GM12878 (cell line): ENCODE data around the gene UBASH3A. TPM values are rescaled to one million over a fixed set of nuclear protein-coding genes. Genes with fewer than 3 reads are reported as not detected.

Experiments used
- ATAC-seq: fragments of 200-7000 bp; cut with Tn5 transposase; 3 replicates; pipeline ENCODE4 v1.9.1; 2020; ENCODE audit warnings: mild to moderate bottlenecking, moderate library complexity
- BruUV-seq: library from RNA; stranded (reverse); fragments of 400-500 nt; replicated peaks from 2 replicates; lab custom pipeline; 2021; lab: Mats Ljungman, UMichigan
- CTCF ChIA-PET: fragments of 300-600 bp; sonication (Branson Sonifier 250); formaldehyde crosslinking; extraction: SDS; loops from one replicate; lab custom pipeline; 2021; ENCODE audit warnings: inconsistent platforms; lab: Yijun Ruan, JAX
- POLR2A ChIA-PET: fragments of 350-600 bp; formaldehyde crosslinking; extraction: SDS; loops from one replicate; lab custom pipeline; 2021; ENCODE audit warnings: inconsistent platforms; lab: Charles Lee
- RAD21 ChIA-PET: fragments of 300-600 bp; sonication (Branson Sonifier 250); formaldehyde crosslinking; loops from one replicate; lab custom pipeline; 2023; ENCODE audit warnings: antibody characterized with exemption; ENCODE audit not compliant: unreplicated experiment; lab: Charles Lee
- SMC1A ChIA-PET: fragments of 300-600 bp; sonication (Branson Sonifier 250); formaldehyde crosslinking; loops from one replicate; lab custom pipeline; 2023; ENCODE audit not compliant: unreplicated experiment, uncharacterized antibody; lab: Charles Lee
- DNase-seq: peaks from one replicate; pipeline ENCODE4 v3.0.0-alpha.2; 2011; ENCODE audit warnings: low read depth, low spot score
- FAIRE-seq: peaks from 3 replicates; lab custom pipeline; 2011; peaks lifted over from hg19 to GRCh38; lab: Jason Lieb, UNC
- H2AFZ ChIP-seq: 2 replicates; pipeline ENCODE4 v1.6.0; 2011; ENCODE audit warnings: low read depth, low read length, control low read depth; ENCODE audit not compliant: control insufficient read depth
- H3K27ac ChIP-seq: 2 replicates; pipeline ENCODE4 v1.5.1; 2011; ENCODE audit warnings: control low read depth; ENCODE audit not compliant: control insufficient read depth, insufficient read depth
- H3K27me3 ChIP-seq, 2 experiments: replicated peaks in 1 of 2; 2 replicates each; pipeline versions ENCODE4 v1.6.0 to v1.6.1; 2011; ENCODE audit warnings: low read length in 1 of 2; ENCODE audit not compliant: control insufficient read depth in 2 of 2, insufficient read depth in 2 of 2
- H3K36me3 ChIP-seq, 2 experiments: 2 replicates each; pipeline ENCODE4 v1.5.1; 2011; ENCODE audit warnings: low read length in 1 of 2; ENCODE audit not compliant: control insufficient read depth in 2 of 2, insufficient read depth in 2 of 2
- H3K4me1 ChIP-seq: 2 replicates; pipeline ENCODE4 v1.6.1; 2011; ENCODE audit warnings: mild to moderate bottlenecking, low read length, moderate library complexity, mixed read lengths; ENCODE audit not compliant: control insufficient read depth, insufficient read depth
- H3K4me2 ChIP-seq: 2 replicates; pipeline ENCODE4 v1.6.0; 2011; ENCODE audit warnings: control low read depth; ENCODE audit not compliant: control insufficient read depth, insufficient read depth
- H3K4me3 ChIP-seq: fragments of 200-600 bp; sonication (generic); 2 replicates; pipeline ENCODE4 v1.5.1; 2016
- H3K79me2 ChIP-seq: 2 replicates; pipeline ENCODE4 v1.6.0; 2011; ENCODE audit warnings: low read length; ENCODE audit not compliant: control insufficient read depth, insufficient read depth
- H3K9ac ChIP-seq: 2 replicates; pipeline ENCODE4 v1.8.0; 2011; ENCODE audit warnings: low read length, control low read depth, mixed read lengths; ENCODE audit not compliant: control insufficient read depth, insufficient read depth
- H3K9me3 ChIP-seq: replicated peaks from 3 replicates; pipeline ENCODE4 v1.5.1; 2011; ENCODE audit warnings: mild to moderate bottlenecking, low read length; ENCODE audit not compliant: control insufficient read depth, insufficient read depth
- H4K20me1 ChIP-seq: 2 replicates; pipeline ENCODE4 v1.6.0; 2011; ENCODE audit not compliant: control insufficient read depth, insufficient read depth
- BCL11A ChIP-seq: IDR thresholded peaks from 2 replicates; pipeline ENCODE4 v1.6.1; 2011; ENCODE audit warnings: low read depth, low read length
- RAD21 ChIP-seq: IDR thresholded peaks from 2 replicates; pipeline ENCODE4 v1.6.1; 2011; ENCODE audit warnings: mild to moderate bottlenecking, low read depth, low read length, moderate library complexity; ENCODE audit not compliant: insufficient read depth
- RBBP5 ChIP-seq: fragments of 200-600 bp; sonication (generic); conservative IDR thresholded peaks from 2 replicates; pipeline ENCODE4 v1.6.1; 2016
- SPI1 ChIP-seq: IDR thresholded peaks from 2 replicates; pipeline ENCODE4 v1.6.1; 2011; ENCODE audit warnings: low read depth, mild to moderate bottlenecking, low read length, moderate library complexity, borderline replicate concordance; ENCODE audit not compliant: insufficient read depth
- YBX1 ChIP-seq: fragments of 450-650 bp; IDR thresholded peaks from 2 replicates; pipeline ENCODE4 v1.6.1; 2016; ENCODE audit warnings: antibody characterized with exemption
- WGBS: methylation state at CpG from one replicate; pipeline ENCODE4 v1.1.6; 2016; ENCODE audit warnings: low lambda C conversion rate; ENCODE audit not compliant: insufficient replicate concordance, insufficient coverage; ENCODE audit errors: missing lambda C conversion rate; 5-methylcytosine and 5-hydroxymethylcytosine counted together
- in situ Hi-C: fragments of 300-500 bp; cut with MboI; formaldehyde crosslinking; loops from 9 replicates; pipeline ENCODE4 v1.14.3; 2018; ENCODE audit warnings: mixed read lengths
- intact Hi-C: fragments of 100-400 bp; cut with micrococcal nuclease; formaldehyde crosslinking; loops from one replicate; pipeline ENCODE4 v1.14.2; 2022; ENCODE audit not compliant: unreplicated experiment
- polyA plus RNA-seq, 11 experiments: library from polyadenylated mRNA; depleted of rRNA in 4 of 11; unstranded in 6 of 11; stranded (reverse) in 5 of 11; fragments of >200 nt; fragmentation: Nextera tagmentation in 4 of 11; fragmentation: Illumina TruSeq in 1 of 11; extraction: Ambion mirVana in 4 of 11; extraction: Trizol in 1 of 11; gene quantifications; 1 replicate in 1 of 11; 2 replicates in 10 of 11; pipeline versions ENCODE4 v1.2.1 to v1.2.3, GENCODE V29; 2011 to 2016; ENCODE audit warnings: inconsistent platforms in 2 of 11, missing spikeins in 2 of 11, low read depth in 1 of 11
- total RNA-seq, 4 experiments: library from RNA; depleted of rRNA in 3 of 4; stranded (reverse); fragments of >200 nt in 3 of 4; fragmentation: Illumina TruSeq in 1 of 4; extraction: Trizol in 1 of 4; gene quantifications; 2 replicates each; pipeline versions ENCODE4 v1.2.1 to v1.2.3, GENCODE V29; 2013 to 2021
- TF ChIP-seq, protein P1 (sequence below): fragments of 450-650 bp; IDR thresholded peaks from 2 replicates; pipeline ENCODE4 v1.6.1; 2018; ENCODE audit warnings: borderline replicate concordance, mild to moderate bottlenecking; ENCODE audit not compliant: partially characterized antibody

The UBASH3A gene
- total and polyA plus RNA-seq, 10 of the 15 experiments (the other 5 are each of a cell fraction or from before 2014, with no cell fraction given), result 0.04 to 0.39 (median 0.23) TPM; not detected in 1

DNA sequence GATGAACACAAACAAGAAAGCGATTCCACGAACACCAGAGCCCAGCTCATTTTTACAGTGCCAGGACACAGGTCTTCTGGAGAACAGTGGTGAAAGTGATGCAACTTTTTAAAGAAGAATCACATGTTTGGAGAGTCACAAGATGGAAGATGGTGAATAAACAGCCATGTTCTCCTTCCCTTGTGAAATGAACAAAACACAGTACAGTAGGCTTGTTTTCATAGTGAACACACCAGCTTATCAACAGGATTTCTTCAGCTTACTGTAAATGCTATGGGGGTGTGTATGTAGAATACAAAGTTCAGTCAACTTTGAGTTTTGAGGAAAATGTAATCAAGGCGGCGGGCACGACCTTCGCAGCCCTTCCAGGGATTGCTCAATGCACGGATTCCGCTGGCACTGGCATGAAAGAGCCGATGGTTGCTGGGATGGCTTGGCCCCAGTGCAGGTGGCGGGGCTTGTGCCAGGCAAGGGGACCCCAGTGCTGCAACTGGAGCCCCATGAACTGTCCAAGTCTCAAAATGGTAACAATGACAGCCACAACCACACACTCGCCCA is 17.6 kb upstream of the UBASH3A start:
- no peaks in the 10 kb centered on the region for H3K27me3 ChIP-seq
- DNase-seq, result no peak
- no peak overlapping the region for H3K4me3 ChIP-seq
- no peak for ATAC-seq
- no peaks in the 10 kb centered on the region for H4K20me1 ChIP-seq
- in situ Hi-C loops, result no loop called here
- no peak overlapping the region for H3K9ac ChIP-seq
- H3K36me3 ChIP-seq, result no peaks in the 10 kb centered on the region
- BruUV-seq, result no TSS peak
- TF ChIP-seq BCL11A, result no peak
- TF ChIP-seq RBBP5, result no peak
- no peak for TF ChIP-seq RAD21
- no peak for TF ChIP-seq SPI1
- TF ChIP-seq, protein P1, sequence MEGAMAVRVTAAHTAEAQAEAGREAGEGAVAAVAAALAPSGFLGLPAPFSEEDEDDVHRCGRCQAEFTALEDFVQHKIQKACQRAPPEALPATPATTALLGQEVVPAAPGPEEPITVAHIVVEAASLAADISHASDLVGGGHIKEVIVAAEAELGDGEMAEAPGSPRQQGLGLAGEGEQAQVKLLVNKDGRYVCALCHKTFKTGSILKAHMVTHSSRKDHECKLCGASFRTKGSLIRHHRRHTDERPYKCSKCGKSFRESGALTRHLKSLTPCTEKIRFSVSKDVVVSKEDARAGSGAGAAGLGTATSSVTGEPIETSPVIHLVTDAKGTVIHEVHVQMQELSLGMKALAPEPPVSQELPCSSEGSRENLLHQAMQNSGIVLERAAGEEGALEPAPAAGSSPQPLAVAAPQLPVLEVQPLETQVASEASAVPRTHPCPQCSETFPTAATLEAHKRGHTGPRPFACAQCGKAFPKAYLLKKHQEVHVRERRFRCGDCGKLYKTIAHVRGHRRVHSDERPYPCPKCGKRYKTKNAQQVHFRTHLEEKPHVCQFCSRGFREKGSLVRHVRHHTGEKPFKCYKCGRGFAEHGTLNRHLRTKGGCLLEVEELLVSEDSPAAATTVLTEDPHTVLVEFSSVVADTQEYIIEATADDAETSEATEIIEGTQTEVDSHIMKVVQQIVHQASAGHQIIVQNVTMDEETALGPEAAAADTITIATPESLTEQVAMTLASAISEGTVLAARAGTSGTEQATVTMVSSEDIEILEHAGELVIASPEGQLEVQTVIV, result no peak
- no peak for TF ChIP-seq YBX1
- TF ChIP-seq, all 136 proteins: peak for 0
- POLR2A ChIA-PET, result interaction anchor here (0.8 kb wide), 1 partner anchor 51 kb away, joined by 3 read pairs; no protein-coding TSS in a partner anchor
- H3K79me2 ChIP-seq, result peaks cover under 1% of the 10 kb centered on the region; the same call in 1 of the 2 replicates
- no peak overlapping the region for H3K4me2 ChIP-seq
- 93% methylated on average over 11 of the region's 11 CpGs for WGBS
- H2AFZ ChIP-seq, result no peak overlapping the region
- CTCF ChIA-PET, result interaction anchor here (1.6 kb wide), 1 partner anchor 10 kb away, joined by 3 read pairs; no protein-coding TSS in a partner anchor
- peaks cover 6% of the 10 kb centered on the region; the same call in 2 of the 3 replicates for H3K9me3 ChIP-seq
- H3K27ac ChIP-seq, result no peak overlapping the region
- no peak for FAIRE-seq
- peaks cover 39% of the 10 kb centered on the region for H3K4me1 ChIP-seq
- intact Hi-C loops, result no loop called here
- RAD21 ChIA-PET, result no interaction called here
- SMC1A ChIA-PET, result interaction anchor here (1.0 kb wide), 1 partner anchor 36 kb away, joined by 5 read pairs; no protein-coding TSS in a partner anchor
